Skeletal muscle satellite cell (primary cell): ENCODE results near the gene ZGRF1. TPM values are rescaled to one million over a fixed set of nuclear protein-coding genes. Genes with fewer than 3 reads are reported as not detected.
"Not testable (repeated sequence)": the region's sequence is repeated elsewhere in the genome, so short reads cannot be mapped to it uniquely, and the experiment has no call there.

ENCODE experiments used
- H3K27me3 ChIP-seq: 2 replicates; pipeline ENCODE4 v1.7.0; 2013; ENCODE audit warnings: low read length; ENCODE audit not compliant: control insufficient read depth, insufficient read depth
- H3K36me3 ChIP-seq: 2 replicates; pipeline ENCODE4 v1.7.0; 2013; ENCODE audit warnings: mild to moderate bottlenecking, control low read depth, low read length; ENCODE audit not compliant: insufficient read depth
- H3K4me1 ChIP-seq: 2 replicates; pipeline ENCODE4 v1.7.0; 2013; ENCODE audit warnings: low read length; ENCODE audit not compliant: control insufficient read depth, insufficient read depth
- H3K4me2 ChIP-seq: 2 replicates; pipeline ENCODE4 v1.7.0; 2013; ENCODE audit warnings: mild to moderate bottlenecking, low read length
- H3K4me3 ChIP-seq: 2 replicates; pipeline ENCODE4 v1.7.0; 2013; ENCODE audit warnings: low read length
- H3K9ac ChIP-seq: 2 replicates; pipeline ENCODE4 v1.7.0; 2013; ENCODE audit warnings: mild to moderate bottlenecking, low read depth, low read length, moderate library complexity
- H3K9me3 ChIP-seq: replicated peaks from 2 replicates; pipeline ENCODE4 v1.7.0; 2013; ENCODE audit warnings: mild to moderate bottlenecking, control low read depth, low read length
- total RNA-seq: library from RNA; depleted of rRNA; stranded (reverse); fragments of >200 nt; gene quantifications from 2 replicates; pipeline ENCODE4 v1.2.3, GENCODE V29; 2012; rRNA removed

The ZGRF1 gene, protein sequence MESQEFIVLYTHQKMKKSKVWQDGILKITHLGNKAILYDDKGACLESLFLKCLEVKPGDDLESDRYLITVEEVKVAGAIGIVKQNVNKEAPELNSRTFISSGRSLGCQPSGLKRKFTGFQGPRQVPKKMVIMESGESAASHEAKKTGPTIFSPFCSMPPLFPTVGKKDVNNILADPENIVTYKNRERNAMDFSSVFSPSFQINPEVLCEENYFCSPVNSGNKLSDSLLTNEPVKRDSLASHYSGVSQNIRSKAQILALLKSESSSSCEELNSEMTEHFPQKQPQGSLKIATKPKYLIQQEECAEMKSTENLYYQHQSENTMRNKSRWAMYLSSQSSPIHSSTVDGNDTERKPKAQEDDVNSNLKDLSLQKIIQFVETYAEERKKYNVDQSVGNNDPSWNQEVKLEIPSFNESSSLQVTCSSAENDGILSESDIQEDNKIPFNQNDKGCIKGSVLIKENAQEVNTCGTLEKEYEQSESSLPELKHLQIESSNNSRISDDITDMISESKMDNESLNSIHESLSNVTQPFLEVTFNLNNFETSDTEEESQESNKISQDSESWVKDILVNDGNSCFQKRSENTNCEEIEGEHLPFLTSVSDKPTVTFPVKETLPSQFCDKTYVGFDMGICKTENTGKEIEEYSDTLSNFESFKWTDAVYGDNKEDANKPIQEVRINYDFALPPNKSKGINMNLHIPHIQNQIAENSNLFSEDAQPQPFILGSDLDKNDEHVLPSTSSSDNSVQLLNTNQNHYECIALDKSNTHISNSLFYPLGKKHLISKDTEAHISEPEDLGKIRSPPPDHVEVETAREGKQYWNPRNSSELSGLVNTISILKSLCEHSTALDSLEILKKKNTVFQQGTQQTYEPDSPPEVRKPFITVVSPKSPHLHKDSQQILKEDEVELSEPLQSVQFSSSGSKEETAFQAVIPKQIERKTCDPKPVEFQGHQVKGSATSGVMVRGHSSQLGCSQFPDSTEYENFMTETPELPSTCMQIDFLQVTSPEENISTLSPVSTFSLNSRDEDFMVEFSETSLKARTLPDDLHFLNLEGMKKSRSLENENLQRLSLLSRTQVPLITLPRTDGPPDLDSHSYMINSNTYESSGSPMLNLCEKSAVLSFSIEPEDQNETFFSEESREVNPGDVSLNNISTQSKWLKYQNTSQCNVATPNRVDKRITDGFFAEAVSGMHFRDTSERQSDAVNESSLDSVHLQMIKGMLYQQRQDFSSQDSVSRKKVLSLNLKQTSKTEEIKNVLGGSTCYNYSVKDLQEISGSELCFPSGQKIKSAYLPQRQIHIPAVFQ (N-terminal part only)
- 8.3 and 12.7 TPM in 2 replicates for total RNA-seq

DNA sequence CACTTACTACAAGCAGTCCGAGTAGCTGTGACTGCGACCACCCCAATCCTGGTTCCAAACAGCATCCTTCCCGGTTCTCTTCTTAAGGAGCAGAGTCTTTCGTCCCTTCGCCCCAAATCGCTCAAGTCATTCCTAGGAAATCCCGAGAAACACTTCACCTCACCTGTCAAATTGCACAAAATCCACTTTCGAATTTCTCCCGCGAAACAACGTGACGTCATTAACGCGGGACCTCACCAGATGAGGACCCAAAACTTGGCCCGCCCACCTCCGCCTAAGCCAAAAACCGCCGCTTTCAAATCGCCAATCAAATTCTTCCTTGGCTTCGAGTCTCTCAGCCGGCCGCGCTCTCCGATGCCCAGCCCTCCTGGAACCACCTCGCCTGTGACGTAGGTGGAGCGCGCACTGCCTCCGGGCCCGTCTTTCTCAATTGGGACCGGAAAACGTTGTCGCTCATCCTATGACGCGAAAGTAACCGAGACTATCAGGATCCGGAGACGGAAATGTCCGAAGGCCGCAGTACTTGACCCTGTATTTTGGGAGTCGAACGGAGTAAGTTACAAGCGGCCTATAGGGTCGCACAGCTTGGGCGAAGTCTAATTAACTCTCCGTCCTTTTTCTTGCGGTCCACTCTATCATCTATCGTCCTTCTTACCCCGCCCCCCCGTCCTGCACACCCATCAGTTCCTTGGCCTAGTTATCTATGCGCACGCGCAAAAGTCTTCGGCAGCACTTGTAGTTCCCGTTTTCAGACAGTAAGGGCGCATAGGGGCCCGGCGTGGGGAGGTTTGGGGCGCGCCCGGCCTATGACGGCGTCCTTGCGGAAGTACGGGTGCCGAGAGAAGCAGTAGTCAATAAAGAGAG is at the start of gene ZGRF1, which contains the start of gene LARP7:
Gene ZGRF1, minus strand, starts transcription at position 222 of the 864 bp plus-strand sequence. CDS start 3,733 bp downstream, outside the sequence.
Gene LARP7, plus strand, starts transcription at position 456 of the 864 bp plus-strand sequence. CDS start 7,527 bp downstream, outside the sequence.
- peaks cover 6% of the 10 kb centered on the region for H3K36me3 ChIP-seq
- H3K9ac ChIP-seq: peak within 1 kb of the TSS; percentile 94
- H3K9me3 ChIP-seq: no peaks in the 10 kb centered on the region
- H3K4me3 ChIP-seq: peak within 1 kb of the TSS; percentile 75
- H3K27me3 ChIP-seq: no peaks in the 10 kb centered on the region
- peaks cover 12% of the 10 kb centered on the region for H3K4me1 ChIP-seq
- peak within 1 kb of the TSS; percentile 81 for H3K4me2 ChIP-seq

DNA sequence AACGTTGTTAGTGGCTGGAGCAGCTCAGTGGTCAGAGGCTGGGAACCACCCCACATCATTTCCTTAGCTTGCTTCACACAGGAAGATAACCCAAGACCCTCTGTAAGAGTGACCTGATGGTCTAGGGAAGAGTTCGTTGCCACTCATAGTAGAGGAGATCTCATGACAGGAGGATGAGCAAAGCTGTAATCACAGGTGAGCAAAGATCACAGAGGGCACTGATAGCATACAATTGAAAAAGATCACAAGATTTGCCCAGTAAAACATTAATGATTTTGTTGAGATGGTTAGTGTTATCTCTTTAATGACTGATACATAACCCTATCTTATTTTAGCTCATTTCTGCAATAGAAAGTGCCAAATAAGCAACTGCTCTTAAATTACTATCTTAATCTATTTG is 44.3 kb upstream of the ZGRF1 start:
- Histone ChIP-seq H3K9me3 (no peaks in the 10 kb centered on the region), H3K4me1 (no peaks in the 10 kb centered on the region), H3K36me3 (no peaks in the 10 kb centered on the region), H3K9ac (no peak overlapping the region), H3K4me2 (no peak overlapping the region), H3K27me3 (no peaks in the 10 kb centered on the region), H3K4me3 (no peak overlapping the region)

DNA sequence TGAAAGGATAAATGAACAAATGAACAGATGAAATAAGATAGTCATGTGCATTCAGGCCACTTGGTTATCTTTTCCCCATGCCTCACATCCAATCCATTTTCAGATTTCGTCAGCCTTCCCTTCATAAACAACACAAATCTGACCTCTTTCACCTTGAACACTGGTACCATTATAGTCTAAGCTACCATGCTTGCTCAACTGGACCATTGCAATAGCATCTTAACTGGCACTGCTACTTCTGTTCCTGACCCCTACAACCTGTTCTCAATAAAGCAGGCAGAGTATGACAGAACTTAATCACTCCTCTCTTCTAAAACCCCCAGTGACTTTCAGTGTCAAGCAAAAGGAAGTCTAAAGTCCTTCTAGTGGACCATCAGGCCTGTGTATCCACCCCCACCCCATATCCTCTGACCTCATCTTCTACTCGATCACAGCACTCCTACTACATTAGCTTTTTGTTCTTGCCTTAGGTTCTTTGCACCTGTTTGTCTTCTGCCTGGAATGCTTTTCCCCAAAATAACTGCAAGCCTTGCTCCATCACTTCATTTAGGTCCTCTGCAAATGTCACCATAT is 40.9 kb upstream of the ZGRF1 start:
- Histone ChIP-seq H3K9me3 (no peaks in the 10 kb centered on the region), H3K9ac (no peak overlapping the region), H3K4me3 (no peak overlapping the region), H3K36me3 (no peaks in the 10 kb centered on the region), H3K4me1 (no peaks in the 10 kb centered on the region), H3K27me3 (no peaks in the 10 kb centered on the region), H3K4me2 (no peak overlapping the region)

DNA sequence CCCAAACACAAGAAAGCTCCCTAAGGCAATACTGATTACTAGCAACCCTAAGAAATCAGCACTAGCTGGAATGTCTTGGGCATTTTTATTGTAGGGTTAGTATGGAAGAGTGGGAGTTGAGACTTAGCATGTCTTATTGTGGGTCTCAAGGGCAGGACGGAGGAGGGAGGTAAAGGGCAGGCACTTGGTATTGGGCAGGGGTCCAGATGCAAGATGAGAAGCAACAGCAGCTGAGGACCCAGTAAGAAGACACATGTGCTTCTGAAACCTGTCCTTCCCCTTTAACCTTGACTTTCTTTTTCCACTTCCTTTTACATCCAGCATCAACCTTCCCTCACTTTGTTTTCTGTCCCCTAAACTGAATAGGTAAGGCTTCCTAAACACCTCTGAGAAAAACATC is 37.7 kb upstream of the ZGRF1 start:
- no peaks in the 10 kb centered on the region for H3K36me3 ChIP-seq
- H3K4me3 ChIP-seq: no peak overlapping the region
- no peak overlapping the region for H3K9ac ChIP-seq
- H3K4me2 ChIP-seq: no peak overlapping the region
- H3K27me3 ChIP-seq: no peaks in the 10 kb centered on the region
- no peaks in the 10 kb centered on the region for H3K4me1 ChIP-seq
- H3K9me3 ChIP-seq: no peaks in the 10 kb centered on the region

DNA sequence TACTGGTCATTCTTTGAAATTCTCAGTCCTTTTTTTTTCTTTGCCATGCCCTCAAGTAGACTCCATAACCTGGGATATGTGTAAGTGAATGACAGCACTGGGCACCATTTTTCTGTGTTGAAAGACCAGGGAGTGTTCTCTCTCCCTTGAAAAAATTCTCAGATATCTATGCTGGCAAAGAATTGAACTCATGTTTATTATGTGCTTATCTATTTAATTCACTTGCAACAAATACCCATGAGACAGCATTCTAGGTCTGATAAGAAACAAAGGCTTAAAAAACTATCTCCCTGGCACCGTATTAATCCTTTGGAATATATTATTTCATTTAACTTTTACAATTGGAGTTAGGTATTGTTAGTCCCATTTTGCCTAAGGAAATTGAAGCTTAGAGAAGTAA is 37.0 kb upstream of the ZGRF1 start:
- H3K4me2 ChIP-seq: no peak overlapping the region
- H3K9me3 ChIP-seq: no peaks in the 10 kb centered on the region
- H3K4me3 ChIP-seq: no peak overlapping the region
- H3K36me3 ChIP-seq: no peaks in the 10 kb centered on the region
- H3K4me1 ChIP-seq: no peaks in the 10 kb centered on the region
- H3K9ac ChIP-seq: no peak overlapping the region
- no peaks in the 10 kb centered on the region for H3K27me3 ChIP-seq

DNA sequence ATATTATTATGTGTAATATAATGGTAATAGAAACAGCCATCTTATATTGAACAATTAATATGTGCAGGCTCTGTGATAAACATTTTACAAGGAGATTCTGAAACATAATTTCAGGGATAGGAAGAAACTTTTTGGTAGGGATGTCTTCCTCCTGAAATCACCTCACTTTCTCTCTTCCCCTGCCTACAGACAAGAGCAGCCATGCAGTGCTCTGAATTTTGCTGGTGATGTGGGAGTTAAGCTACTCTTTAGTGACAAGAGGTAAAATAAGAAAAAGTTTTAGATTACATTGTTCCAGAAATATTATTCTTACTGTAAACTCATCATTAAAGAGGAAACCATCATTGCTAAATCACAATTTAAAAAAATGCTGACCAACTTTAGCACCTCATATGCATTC is 36.4 kb upstream of the ZGRF1 start:
- Histone ChIP-seq H3K9me3 (no peaks in the 10 kb centered on the region), H3K36me3 (no peaks in the 10 kb centered on the region), H3K4me2 (no peak overlapping the region), H3K9ac (no peak overlapping the region), H3K4me1 (no peaks in the 10 kb centered on the region), H3K4me3 (no peak overlapping the region), H3K27me3 (no peaks in the 10 kb centered on the region)

DNA sequence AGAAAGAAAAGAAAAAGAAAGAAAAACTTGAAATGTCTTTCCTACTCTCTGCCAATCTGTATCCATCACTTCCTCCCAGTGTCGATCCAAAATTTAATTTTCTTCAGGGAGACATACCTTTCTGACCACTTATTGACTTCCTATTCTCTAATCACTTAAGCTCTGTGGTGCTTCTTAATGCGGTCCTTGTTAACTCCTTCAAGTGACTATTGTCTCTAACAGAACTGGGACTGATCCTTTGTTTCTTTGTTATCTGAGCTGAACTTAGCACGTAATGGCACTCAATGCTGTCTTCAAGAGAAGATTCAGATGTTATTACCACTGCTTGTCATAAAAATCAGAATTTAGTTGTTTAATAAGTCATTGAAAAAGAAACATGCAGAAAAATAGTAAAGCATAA is 31.4 kb upstream of the ZGRF1 start:
- no peak overlapping the region for H3K9ac ChIP-seq
- H3K4me3 ChIP-seq: no peak overlapping the region
- H3K27me3 ChIP-seq: no peaks in the 10 kb centered on the region
- H3K4me2 ChIP-seq: no peak overlapping the region
- no peaks in the 10 kb centered on the region for H3K4me1 ChIP-seq
- no peaks in the 10 kb centered on the region for H3K9me3 ChIP-seq
- H3K36me3 ChIP-seq: no peaks in the 10 kb centered on the region

DNA sequence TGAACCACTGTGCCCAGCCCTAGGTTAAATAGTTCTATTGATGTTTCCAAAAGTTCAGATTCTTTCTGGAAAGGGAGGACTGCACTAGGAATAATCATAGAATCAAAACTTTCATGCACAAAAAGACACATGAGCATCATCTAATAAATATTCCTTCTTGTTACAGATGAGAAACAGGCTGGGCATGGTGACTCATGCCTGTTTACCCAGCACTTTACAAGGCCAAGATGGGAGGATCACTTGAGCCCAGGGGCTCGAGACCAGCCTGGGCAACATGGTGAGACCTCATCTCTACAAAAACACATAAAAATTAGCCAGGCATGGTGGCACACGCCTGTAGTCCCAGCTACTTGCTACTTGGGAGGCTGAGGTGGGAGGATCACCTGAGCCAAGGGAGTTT is 27.9 kb upstream of the ZGRF1 start:
- no peaks in the 10 kb centered on the region for H3K27me3 ChIP-seq

DNA sequence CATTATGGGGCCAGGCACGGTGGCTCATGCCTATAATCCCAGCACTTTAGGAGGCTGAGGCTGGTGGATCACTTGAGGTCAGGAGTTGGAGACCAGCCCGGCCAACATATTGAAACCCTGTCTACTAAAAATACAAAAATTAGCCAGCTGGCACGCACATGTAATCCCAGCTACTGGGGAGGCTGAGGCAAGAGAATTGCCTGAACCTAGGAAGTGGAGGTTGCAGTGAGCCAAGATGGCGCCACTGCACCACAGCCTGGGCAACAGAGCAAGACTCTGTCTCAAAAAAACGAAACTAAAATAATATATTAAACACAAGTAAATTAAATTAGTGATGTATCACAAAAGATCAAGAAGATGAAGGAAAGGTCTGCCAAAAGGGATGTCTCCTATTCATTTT is 19.4 kb upstream of the ZGRF1 start:
- not testable (repeated sequence) for H3K27me3 ChIP-seq, H3K4me3 ChIP-seq, H3K9ac ChIP-seq, H3K4me1 ChIP-seq, H3K4me2 ChIP-seq, H3K9me3 ChIP-seq
- peaks cover 40% of the 10 kb centered on the region for H3K36me3 ChIP-seq

More for the DNA sequence above, 27.9 kb upstream of the ZGRF1 start:
- Histone ChIP-seq H3K9ac (no peak overlapping the region), H3K36me3 (no peaks in the 10 kb centered on the region), H3K4me3 (no peak overlapping the region), H3K4me2 (no peak overlapping the region), H3K9me3 (no peaks in the 10 kb centered on the region), H3K4me1 (no peaks in the 10 kb centered on the region)

DNA sequence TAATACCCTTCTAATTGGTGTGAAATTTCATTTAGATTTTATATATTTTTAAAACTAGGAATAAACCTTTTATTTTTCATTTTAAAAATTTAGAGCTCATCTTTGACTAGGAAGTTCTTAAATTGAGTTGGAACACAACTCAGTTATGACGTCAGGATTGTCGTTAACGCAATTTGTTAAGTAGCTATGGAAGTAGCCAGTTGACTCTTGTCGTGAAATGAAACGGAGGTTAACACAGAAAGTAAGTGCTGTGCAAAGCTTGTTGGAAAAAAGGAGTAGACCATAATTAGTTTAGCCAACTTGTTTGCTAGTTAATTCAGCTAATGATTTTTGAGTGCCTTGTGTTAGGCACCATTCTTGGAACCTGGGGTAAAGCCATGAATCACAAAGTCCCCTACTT is 18.6 kb upstream of the ZGRF1 start:
- Histone ChIP-seq H3K27me3 (no peaks in the 10 kb centered on the region), H3K4me2 (no peak overlapping the region), H3K4me1 (no peaks in the 10 kb centered on the region), H3K9me3 (no peaks in the 10 kb centered on the region), H3K9ac (no peak overlapping the region), H3K36me3 (peaks cover 47% of the 10 kb centered on the region), H3K4me3 (no peak overlapping the region)
